Lung (tissue), 12 donors: ENCODE results near the gene PLAAT4. TPM values are rescaled to one million over a fixed set of nuclear protein-coding genes. Genes with fewer than 3 reads are reported as not detected.
A peak's percentile ranks its signal among the peaks of the same experiment; 100 is the strongest.

ENCODE experiments used
- ATAC-seq: fragments of 200-7000 bp; cut with Tn5 transposase; one replicate; pipeline ENCODE4 v1.9.1; 2020; ENCODE audit warnings: moderate number of reproducible peaks; ENCODE audit not compliant: insufficient read depth, low FRiP score
- DNase-seq, 3 donors: peaks; one replicate each; pipeline ENCODE4 v3.0.0-alpha.2; 2013 to 2017
- H3K27ac ChIP-seq, 2 donors: one replicate each; pipeline ENCODE4 v1.5.1; 2013; ENCODE audit warnings: mild to moderate bottlenecking in 2 of 2, moderate library complexity in 2 of 2, control low read depth in 1 of 2, inconsistent platforms in 1 of 2, low read depth in 1 of 2, low read length in 1 of 2
- H3K27me3 ChIP-seq, 3 donors: one replicate each; pipeline ENCODE4 v1.5.1; 2013; ENCODE audit warnings: low read length in 2 of 3; ENCODE audit not compliant: control insufficient read depth in 3 of 3, insufficient read depth in 3 of 3
- H3K36me3 ChIP-seq, 4 donors: one replicate each; pipeline ENCODE4 v1.5.1; 2013; ENCODE audit warnings: low read length in 4 of 4, mild to moderate bottlenecking in 1 of 4, moderate library complexity in 1 of 4; ENCODE audit not compliant: control insufficient read depth in 4 of 4, insufficient read depth in 4 of 4
- H3K4me1 ChIP-seq, 5 donors: one replicate each; pipeline ENCODE4 v1.5.1; 2013; ENCODE audit warnings: low read length in 5 of 5, mild to moderate bottlenecking in 2 of 5, moderate library complexity in 1 of 5; ENCODE audit not compliant: control insufficient read depth in 5 of 5, insufficient read depth in 5 of 5
- H3K4me3 ChIP-seq: one replicate; pipeline ENCODE4 v1.5.1; 2013; ENCODE audit warnings: mild to moderate bottlenecking, control low read depth, moderate library complexity
- H3K9ac ChIP-seq, 2 donors: one replicate each; pipeline ENCODE4 v1.5.1; 2013; ENCODE audit warnings: low read length in 2 of 2, control low read depth in 1 of 2; ENCODE audit not compliant: insufficient read depth in 1 of 2
- H3K9me3 ChIP-seq, 4 donors: one replicate each; pipeline ENCODE4 v1.5.1; 2013; ENCODE audit warnings: low read length in 3 of 4, mild to moderate bottlenecking in 1 of 4, moderate library complexity in 1 of 4; ENCODE audit not compliant: control insufficient read depth in 4 of 4, insufficient read depth in 3 of 4
- WGBS, 2 donors: extraction: QIAGEN DNeasy Blood & Tissue Kit; methylation state at CpG; one replicate each; pipeline ENCODE4 v1.1.7; 2013; 5-methylcytosine and 5-hydroxymethylcytosine counted together
- polyA plus RNA-seq, 2 donors: library from polyadenylated mRNA; stranded (reverse); fragments of 200-250 nt; gene quantifications; one replicate each; pipeline ENCODE4 v1.2.1, GENCODE V29; 2013
- total RNA-seq, 2 donors: library from RNA; depleted of rRNA in 1 of 2; stranded (reverse); fragments of >200 nt in 1 of 2; gene quantifications; one replicate each; pipeline ENCODE4 v1.2.1, GENCODE V29; 2014 to 2021
- TF ChIP-seq, protein P1 (sequence below): IDR thresholded peaks from 2 replicates; pipeline ENCODE4 v1.5.1; 2012; ENCODE audit warnings: mild to moderate bottlenecking; ENCODE audit errors: control extremely low read depth, extremely low read depth
- donor health status: control.
- donor health status: control.
- donor health status: Bipolar disorder and iron deficiency.
- donor health status: healthy.
- donor health status: DM: yes; HTN: yes; CAD: no.

Gene PLAAT4
- total and polyA plus RNA-seq, 4 donors: 49.7 to 336 (median 148) TPM

GRCh38 chr11:63507511-63507910 lies 29.1 kb upstream of the PLAAT4 start:
- H3K4me1 ChIP-seq: peaks cover 0 to 11% (median 0%) of the 10 kb centered on the region in 5 donors
- H3K9ac ChIP-seq: no peak overlapping the region
- no peak for ATAC-seq
- H3K4me3 ChIP-seq: no peak overlapping the region
- TF ChIP-seq, protein P1, sequence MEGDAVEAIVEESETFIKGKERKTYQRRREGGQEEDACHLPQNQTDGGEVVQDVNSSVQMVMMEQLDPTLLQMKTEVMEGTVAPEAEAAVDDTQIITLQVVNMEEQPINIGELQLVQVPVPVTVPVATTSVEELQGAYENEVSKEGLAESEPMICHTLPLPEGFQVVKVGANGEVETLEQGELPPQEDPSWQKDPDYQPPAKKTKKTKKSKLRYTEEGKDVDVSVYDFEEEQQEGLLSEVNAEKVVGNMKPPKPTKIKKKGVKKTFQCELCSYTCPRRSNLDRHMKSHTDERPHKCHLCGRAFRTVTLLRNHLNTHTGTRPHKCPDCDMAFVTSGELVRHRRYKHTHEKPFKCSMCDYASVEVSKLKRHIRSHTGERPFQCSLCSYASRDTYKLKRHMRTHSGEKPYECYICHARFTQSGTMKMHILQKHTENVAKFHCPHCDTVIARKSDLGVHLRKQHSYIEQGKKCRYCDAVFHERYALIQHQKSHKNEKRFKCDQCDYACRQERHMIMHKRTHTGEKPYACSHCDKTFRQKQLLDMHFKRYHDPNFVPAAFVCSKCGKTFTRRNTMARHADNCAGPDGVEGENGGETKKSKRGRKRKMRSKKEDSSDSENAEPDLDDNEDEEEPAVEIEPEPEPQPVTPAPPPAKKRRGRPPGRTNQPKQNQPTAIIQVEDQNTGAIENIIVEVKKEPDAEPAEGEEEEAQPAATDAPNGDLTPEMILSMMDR: no peak
- no peaks in the 10 kb centered on the region for H3K27me3 ChIP-seq
- no peaks in the 10 kb centered on the region for H3K36me3 ChIP-seq
- no peak overlapping the region for H3K27ac ChIP-seq
- H3K9me3 ChIP-seq: no peaks in the 10 kb centered on the region
- DNase-seq: no peak
- WGBS, 2 donors: 52 to 85% methylated on average over 2 of the region's 2 CpGs

DNA sequence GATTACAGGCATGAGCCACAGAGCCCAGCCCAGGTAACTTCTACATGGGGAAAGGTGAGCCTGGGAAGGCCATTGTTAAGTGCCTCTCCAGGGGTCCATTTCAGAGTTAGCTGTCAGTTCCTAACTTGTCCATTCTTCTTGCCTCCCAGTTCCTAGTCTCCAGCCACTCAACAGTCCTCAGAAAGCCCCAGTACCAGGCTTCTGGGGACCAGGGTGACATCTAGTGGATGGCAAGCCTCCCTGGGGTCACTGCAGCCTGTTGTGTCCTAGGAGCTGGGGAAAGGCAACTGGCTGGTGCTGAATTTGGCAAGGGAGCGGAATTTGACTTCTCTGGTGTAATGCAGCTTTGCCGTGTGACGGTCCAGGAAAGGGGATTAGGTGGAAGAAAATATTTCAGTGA lies 28.6 kb upstream of the PLAAT4 start:
- Histone ChIP-seq H3K9ac (no peak overlapping the region), H3K27ac (no peak overlapping the region), H3K9me3 (no peaks in the 10 kb centered on the region), H3K27me3 (no peaks in the 10 kb centered on the region), H3K4me1 (peaks cover 0 to 11% (median 0%) of the 10 kb centered on the region in 5 donors), H3K36me3 (no peaks in the 10 kb centered on the region), H3K4me3 (no peak overlapping the region)
- peak in 2 of 3 donors; percentile 29 to 37 for DNase-seq
- no peak for ATAC-seq
- 74 to 79% methylated on average over 3 of the region's 3 CpGs for WGBS, 2 donors
- TF ChIP-seq, protein P1: peak; percentile 4

DNA sequence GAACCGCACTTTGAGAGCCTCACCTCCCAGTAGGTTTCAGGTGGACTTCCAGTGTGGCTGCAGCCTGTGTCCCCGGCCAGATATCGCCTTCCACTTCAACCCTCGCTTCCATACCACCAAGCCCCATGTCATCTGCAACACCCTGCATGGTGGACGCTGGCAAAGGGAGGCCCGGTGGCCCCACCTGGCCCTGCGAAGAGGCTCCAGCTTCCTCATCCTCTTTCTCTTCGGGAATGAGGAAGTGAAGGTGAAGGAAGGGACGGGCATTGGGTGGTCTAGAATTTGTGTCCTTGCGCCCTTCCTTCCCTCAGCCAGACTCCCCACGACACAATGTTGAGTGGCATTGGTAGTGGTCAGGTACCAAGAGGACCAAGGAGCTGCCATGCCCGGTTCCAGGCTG lies 27.9 kb upstream of the PLAAT4 start:
- H3K4me3 ChIP-seq: no peak overlapping the region
- no peak overlapping the region for H3K9ac ChIP-seq
- ATAC-seq: no peak
- TF ChIP-seq, protein P1: no peak
- H3K36me3 ChIP-seq: no peaks in the 10 kb centered on the region
- no peak overlapping the region for H3K27ac ChIP-seq
- 71 to 86% methylated on average over 12 of the region's 12 CpGs for WGBS, 2 donors
- H3K9me3 ChIP-seq: no peaks in the 10 kb centered on the region
- no peaks in the 10 kb centered on the region for H3K27me3 ChIP-seq
- DNase-seq: no peak
- peaks cover 0 to 11% (median 0%) of the 10 kb centered on the region in 5 donors for H3K4me1 ChIP-seq

DNA sequence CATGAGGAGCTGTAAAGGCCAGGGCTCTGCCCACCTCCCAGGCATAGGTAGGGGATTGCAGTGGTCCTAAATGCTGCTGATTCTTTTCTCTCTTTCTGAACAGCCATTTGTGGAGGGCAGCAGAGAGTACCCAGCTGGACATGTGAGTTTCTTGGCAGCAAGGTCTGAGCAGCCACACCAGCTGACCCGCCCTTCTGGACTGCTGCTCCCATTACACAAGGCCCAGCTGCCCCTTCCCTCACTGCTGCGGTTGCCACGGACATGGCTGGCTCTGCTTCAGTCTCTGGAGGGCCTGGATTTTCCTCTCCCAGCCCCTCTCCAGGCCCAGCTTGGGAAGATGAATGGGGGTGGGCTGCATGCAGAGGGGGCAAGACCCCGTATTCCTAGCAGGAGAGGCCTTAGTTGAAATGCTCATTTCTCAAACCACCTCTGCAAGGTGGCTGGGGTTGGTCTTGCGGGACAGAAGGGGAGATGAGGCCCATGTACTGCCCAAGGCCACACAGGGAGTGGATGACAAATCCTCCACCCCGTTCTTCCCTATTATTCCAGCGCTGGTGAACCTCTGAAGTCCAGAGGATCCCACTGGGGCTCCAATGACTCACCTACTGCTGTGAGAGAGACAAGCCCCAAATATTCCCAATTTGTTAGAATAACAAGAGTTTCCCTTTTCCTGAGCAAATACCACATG lies 26.1 kb upstream of the PLAAT4 start:
- DNase-seq (peak in 2 of 3 donors; percentile 25 to 49), ATAC-seq (no peak)
- no peaks in the 10 kb centered on the region for H3K27me3 ChIP-seq
- no peak overlapping the region for H3K4me3 ChIP-seq
- WGBS, 2 donors: 79 to 91% methylated on average over 7 of the region's 7 CpGs
- H3K9ac ChIP-seq: no peak overlapping the region
- peaks cover 0 to 6% (median 0%) of the 10 kb centered on the region in 5 donors for H3K4me1 ChIP-seq
- TF ChIP-seq, protein P1: no peak
- H3K36me3 ChIP-seq: no peaks in the 10 kb centered on the region
- no peak overlapping the region for H3K27ac ChIP-seq
- no peaks in the 10 kb centered on the region for H3K9me3 ChIP-seq
